CD14-positive monocyte (primary cell): ENCODE measurements around the gene ASCL2. TPM values are rescaled to one million over a fixed set of nuclear protein-coding genes. Genes with fewer than 3 reads are reported as not detected.

Experiments
- DNase-seq, 3 donors: peaks; one replicate each; pipeline ENCODE4 v3.0.0-alpha.2; 2011 to 2022
- H2AFZ ChIP-seq: 2 replicates; pipeline ENCODE4 v1.6.0; 2012; ENCODE audit warnings: mild to moderate bottlenecking, low read depth, low read length, inconsistent platforms; ENCODE audit not compliant: insufficient read depth, poor library complexity, severe bottlenecking
- H3K27ac ChIP-seq, 2 donors: 1 replicate in 1 of 2; 2 replicates in 1 of 2; pipeline ENCODE4 v1.5.1; 2012 to 2013; ENCODE audit warnings: low read length in 2 of 2, control low read depth in 1 of 2, inconsistent platforms in 1 of 2, low read depth in 1 of 2, mild to moderate bottlenecking in 1 of 2
- H3K27me3 ChIP-seq, 2 donors: one replicate each; pipeline versions ENCODE4 v1.6.0 to v1.6.1; 2011 to 2013; ENCODE audit warnings: low read length in 2 of 2; ENCODE audit not compliant: control insufficient read depth in 2 of 2, insufficient read depth in 2 of 2
- H3K36me3 ChIP-seq, 2 donors: replicated peaks in 1 of 2; 1 replicate in 1 of 2; 2 replicates in 1 of 2; pipeline versions ENCODE4 v1.5.1 to v1.6.1; 2012 to 2013; ENCODE audit warnings: low read length in 2 of 2, control low read depth in 1 of 2, inconsistent platforms in 1 of 2, mild to moderate bottlenecking in 1 of 2; ENCODE audit not compliant: insufficient read depth in 2 of 2, control insufficient read depth in 1 of 2
- H3K4me1 ChIP-seq, 2 donors: 1 replicate in 1 of 2; 2 replicates in 1 of 2; pipeline versions ENCODE4 v1.5.1 to v1.6.1; 2012 to 2013; ENCODE audit warnings: low read length in 2 of 2, control low read depth in 1 of 2, inconsistent platforms in 1 of 2, mild to moderate bottlenecking in 1 of 2, moderate library complexity in 1 of 2; ENCODE audit not compliant: insufficient read depth in 2 of 2, control insufficient read depth in 1 of 2
- H3K4me2 ChIP-seq: replicated peaks from 2 replicates; pipeline ENCODE3; 2012; ENCODE audit warnings: low read length, moderate library complexity, mild to moderate bottlenecking; ENCODE audit not compliant: poor library complexity, severe bottlenecking; ENCODE audit errors: extremely low read depth
- H3K4me3 ChIP-seq, 3 experiments: fragments of 200-600 bp in 1 of 3; sonication (generic) in 1 of 3; replicated peaks in 1 of 3; 1 replicate in 2 of 3; 2 replicates in 1 of 3; pipeline ENCODE4 v1.5.1; 2011 to 2013; ENCODE audit warnings: low read length in 3 of 3, mild to moderate bottlenecking in 3 of 3, control low read depth in 2 of 3, low read depth in 2 of 3, inconsistent platforms in 1 of 3, moderate library complexity in 1 of 3
- H3K79me2 ChIP-seq: 2 replicates; pipeline ENCODE4 v1.6.0; 2012; ENCODE audit warnings: mild to moderate bottlenecking, control low read depth, inconsistent platforms, low read length, moderate library complexity; ENCODE audit not compliant: insufficient read depth
- H3K9ac ChIP-seq: 2 replicates; pipeline ENCODE4 v1.6.0; 2017; ENCODE audit warnings: low read length, mild to moderate bottlenecking; ENCODE audit not compliant: insufficient read depth, poor library complexity, severe bottlenecking
- H3K9me3 ChIP-seq, 2 donors: replicated peaks in 1 of 2; 1 replicate in 1 of 2; 2 replicates in 1 of 2; pipeline versions ENCODE4 v1.5.1 to v1.6.1; 2012 to 2013; ENCODE audit warnings: low read length in 2 of 2, control low read depth in 1 of 2; ENCODE audit not compliant: control insufficient read depth in 1 of 2, insufficient read depth in 1 of 2
- H4K20me1 ChIP-seq: 2 replicates; pipeline ENCODE4 v1.6.0; 2012; ENCODE audit warnings: mild to moderate bottlenecking, low read length, control low read depth, moderate library complexity; ENCODE audit not compliant: insufficient read depth
- H3K27ac Mint-ChIP-seq, 7 donors: one replicate each; pipeline ENCODE4 v1.8.0; 2020; ENCODE audit warnings: mild to moderate bottlenecking in 7 of 7, mixed read lengths in 7 of 7, moderate library complexity in 6 of 7, inconsistent platforms in 2 of 7
- H3K27me3 Mint-ChIP-seq, 3 donors: one replicate each; pipeline ENCODE4 v1.8.0; 2021 to 2022; ENCODE audit warnings: low read depth in 3 of 3, mild to moderate bottlenecking in 3 of 3, mixed read lengths in 3 of 3, moderate library complexity in 3 of 3, inconsistent platforms in 1 of 3
- H3K36me3 Mint-ChIP-seq, 2 donors: one replicate each; pipeline ENCODE4 v1.8.0; 2020; ENCODE audit warnings: mixed read lengths in 2 of 2, inconsistent platforms in 1 of 2, mild to moderate bottlenecking in 1 of 2
- H3K4me1 Mint-ChIP-seq: one replicate; pipeline ENCODE4 v1.8.0; 2020; ENCODE audit warnings: mild to moderate bottlenecking, mixed read lengths
- H3K4me3 Mint-ChIP-seq, 2 donors: one replicate each; pipeline ENCODE4 v1.8.0; 2020; ENCODE audit warnings: mild to moderate bottlenecking in 2 of 2, mixed read lengths in 2 of 2, moderate library complexity in 1 of 2
- H3K9me3 Mint-ChIP-seq, 7 donors: one replicate each; pipeline ENCODE4 v1.8.0; 2020 to 2022; ENCODE audit warnings: mixed read lengths in 7 of 7, mild to moderate bottlenecking in 6 of 7, moderate library complexity in 6 of 7, inconsistent platforms in 2 of 7
- WGBS: methylation state at CpG from one replicate; pipeline ENCODE4 v1.1.5; 2013; ENCODE audit warnings: missing lambda C conversion rate; ENCODE audit not compliant: insufficient coverage; 5-methylcytosine and 5-hydroxymethylcytosine counted together
- intact Hi-C, 2 donors: fragments of 100-400 bp; cut with micrococcal nuclease; formaldehyde crosslinking; loops; one replicate each; pipeline versions ENCODE4 v1.15.0 to v1.15.1; 2023
- polyA plus RNA-seq, 3 donors: library from polyadenylated mRNA; depleted of rRNA in 1 of 3; unstranded in 2 of 3; stranded (reverse) in 1 of 3; fragments of 300-500 nt in 2 of 3; fragments of >200 nt in 1 of 3; fragmentation: Illumina TruSeq in 2 of 3; gene quantifications; 1 replicate in 2 of 3; 2 replicates in 1 of 3; pipeline ENCODE4 v1.2.3, GENCODE V29; 2012 to 2021
- TF ChIP-seq, protein P1 (sequence below): fragments of 200-600 bp; IDR thresholded peaks from one replicate; pipeline ENCODE4 v1.8.0; 2022; ENCODE audit warnings: antibody characterized with exemption, mild to moderate bottlenecking

Gene ASCL2
- polyA plus RNA-seq, 3 donors, result 5.7 to 11.4 (median 8.3) TPM

DNA sequence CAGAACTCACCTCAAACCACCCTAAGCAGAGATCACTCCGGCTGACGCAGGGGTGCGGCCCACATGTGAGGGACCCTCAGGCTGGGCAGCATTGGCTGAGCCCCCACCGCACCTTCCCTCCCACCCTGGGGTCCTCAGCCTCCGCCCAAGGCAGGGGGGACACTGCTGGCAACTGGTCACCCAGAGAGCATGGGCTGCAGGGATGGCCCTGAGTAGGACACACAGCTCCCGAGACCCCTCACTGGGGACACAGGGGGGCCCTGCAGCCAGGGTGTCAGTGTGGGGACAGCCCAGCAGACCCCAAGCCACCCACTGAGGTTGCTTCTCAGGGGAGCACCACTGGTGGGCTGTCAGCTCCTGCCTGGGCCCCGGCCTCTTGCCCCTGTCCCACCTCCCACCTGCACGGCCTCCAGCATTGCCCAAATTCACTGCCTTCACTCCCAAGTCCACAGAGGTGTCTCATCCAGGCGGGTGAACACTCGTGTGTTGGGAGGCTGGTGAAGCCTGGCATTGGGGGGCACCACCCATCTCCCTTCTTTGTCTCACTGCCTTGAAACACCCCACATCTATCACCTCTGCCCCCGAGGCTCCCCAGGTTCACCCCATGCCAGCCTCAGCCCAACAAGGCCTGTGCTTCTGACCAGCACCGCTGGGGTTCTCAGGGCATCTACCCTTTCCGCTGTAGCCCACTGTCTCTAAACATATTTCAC, 26.7 kb upstream of the ASCL2 start:
- Histone ChIP-seq H3K27me3 (peaks cover 0 to 2% of the 10 kb centered on the region in 2 donors), H3K9me3 (no peaks in the 10 kb centered on the region), H3K36me3 (peaks cover 29 to 34% of the 10 kb centered on the region in 2 donors), H3K4me3 (no peak overlapping the region), H3K4me1 (peaks cover 32 to 41% of the 10 kb centered on the region in 2 donors), H3K27ac (no peak overlapping the region), H2AFZ (no peak overlapping the region), H3K4me2 (no peak overlapping the region), H3K79me2 (peaks cover 34% of the 10 kb centered on the region), H4K20me1 (peaks cover 56% of the 10 kb centered on the region), H3K9ac (no peak overlapping the region)
- peaks cover 51% of the 10 kb centered on the region for H3K4me1 Mint-ChIP-seq
- TF ChIP-seq, protein P1, sequence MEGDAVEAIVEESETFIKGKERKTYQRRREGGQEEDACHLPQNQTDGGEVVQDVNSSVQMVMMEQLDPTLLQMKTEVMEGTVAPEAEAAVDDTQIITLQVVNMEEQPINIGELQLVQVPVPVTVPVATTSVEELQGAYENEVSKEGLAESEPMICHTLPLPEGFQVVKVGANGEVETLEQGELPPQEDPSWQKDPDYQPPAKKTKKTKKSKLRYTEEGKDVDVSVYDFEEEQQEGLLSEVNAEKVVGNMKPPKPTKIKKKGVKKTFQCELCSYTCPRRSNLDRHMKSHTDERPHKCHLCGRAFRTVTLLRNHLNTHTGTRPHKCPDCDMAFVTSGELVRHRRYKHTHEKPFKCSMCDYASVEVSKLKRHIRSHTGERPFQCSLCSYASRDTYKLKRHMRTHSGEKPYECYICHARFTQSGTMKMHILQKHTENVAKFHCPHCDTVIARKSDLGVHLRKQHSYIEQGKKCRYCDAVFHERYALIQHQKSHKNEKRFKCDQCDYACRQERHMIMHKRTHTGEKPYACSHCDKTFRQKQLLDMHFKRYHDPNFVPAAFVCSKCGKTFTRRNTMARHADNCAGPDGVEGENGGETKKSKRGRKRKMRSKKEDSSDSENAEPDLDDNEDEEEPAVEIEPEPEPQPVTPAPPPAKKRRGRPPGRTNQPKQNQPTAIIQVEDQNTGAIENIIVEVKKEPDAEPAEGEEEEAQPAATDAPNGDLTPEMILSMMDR, result no peak
- H3K27me3 Mint-ChIP-seq, result peaks cover 6 to 11% (median 10%) of the 10 kb centered on the region in 3 donors
- intact Hi-C loops, result loop anchor here in 1 of 2 donors (5.0 kb wide), 1 partner anchor 100 kb away; no protein-coding TSS in a partner anchor
- H3K27ac Mint-ChIP-seq, result peak overlapping the region in 2 of 7 donors; percentile 28 to 42
- no peak for DNase-seq
- peaks cover 0 to 3% (median 0%) of the 10 kb centered on the region in 7 donors for H3K9me3 Mint-ChIP-seq
- WGBS, result 97% methylated on average over 9 of the region's 13 CpGs
- H3K4me3 Mint-ChIP-seq, result no peak overlapping the region
- H3K36me3 Mint-ChIP-seq, result peaks cover 15 to 30% of the 10 kb centered on the region in 2 donors

DNA sequence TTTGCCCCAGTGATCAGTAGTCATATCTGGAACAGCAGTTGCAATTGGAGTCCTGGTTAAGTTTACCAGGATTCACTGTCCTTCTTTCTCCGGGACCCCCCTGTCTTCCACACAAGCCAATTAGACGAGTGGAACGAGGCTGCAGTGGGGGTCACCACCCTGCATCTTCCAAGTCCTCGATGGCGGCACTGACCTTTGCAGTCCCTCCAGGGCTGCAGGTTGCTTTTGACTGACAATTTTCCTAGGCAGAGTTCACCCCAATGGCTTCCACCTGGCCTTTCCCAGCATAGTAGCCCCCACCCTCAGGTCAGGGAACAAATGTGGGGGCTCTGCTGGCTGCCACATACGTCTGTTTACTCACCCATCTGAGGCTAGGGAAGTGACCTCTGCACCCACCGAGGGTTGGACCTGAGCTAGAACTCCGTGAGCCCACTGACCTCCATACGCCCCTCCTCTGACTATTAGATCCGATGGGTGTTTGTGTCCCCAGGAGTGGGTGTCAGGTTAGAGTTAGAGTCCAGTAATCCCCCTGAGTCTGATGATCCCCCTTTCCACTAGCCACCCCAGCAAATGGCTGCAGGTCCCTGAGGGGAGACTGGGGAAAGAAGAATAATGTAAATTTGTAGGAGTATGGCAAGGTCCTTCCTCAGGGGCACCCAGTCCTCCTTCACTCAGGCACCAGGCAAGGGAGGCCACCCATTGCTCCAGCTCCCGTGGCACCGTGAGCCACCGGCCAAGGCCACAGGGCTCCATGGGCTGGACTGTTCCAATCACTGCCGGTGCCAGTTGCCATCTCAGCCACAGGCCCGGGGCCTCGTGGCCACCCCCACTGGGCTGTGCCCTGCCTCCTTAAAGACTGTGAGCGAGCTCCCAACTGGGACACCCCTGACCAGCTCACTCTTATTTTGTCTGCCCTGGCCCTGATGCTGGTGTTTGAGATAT, 25.9 kb upstream of the ASCL2 start:
- TF ChIP-seq, protein P1, result no peak
- peaks cover 15 to 30% of the 10 kb centered on the region in 2 donors for H3K36me3 Mint-ChIP-seq
- Histone ChIP-seq H2AFZ (no peak overlapping the region), H3K4me3 (no peak overlapping the region), H3K4me1 (peaks cover 32 to 36% of the 10 kb centered on the region in 2 donors), H3K9me3 (no peaks in the 10 kb centered on the region), H3K79me2 (peaks cover 25% of the 10 kb centered on the region), H3K27ac (no peak overlapping the region), H3K27me3 (peaks cover 0 to 2% of the 10 kb centered on the region in 2 donors), H3K36me3 (peaks cover 29 to 34% of the 10 kb centered on the region in 2 donors), H3K4me2 (no peak overlapping the region), H3K9ac (no peak overlapping the region), H4K20me1 (peaks cover 56% of the 10 kb centered on the region)
- no peak for DNase-seq
- H3K27ac Mint-ChIP-seq, result peak overlapping the region in 3 of 7 donors; percentile 10 to 42 (median 19)
- intact Hi-C loops, result loop anchor here in 1 of 2 donors (5.0 kb wide), 1 partner anchor 99 kb away; no protein-coding TSS in a partner anchor
- peaks cover 0 to 3% (median 0%) of the 10 kb centered on the region in 7 donors for H3K9me3 Mint-ChIP-seq
- peaks cover 47% of the 10 kb centered on the region for H3K4me1 Mint-ChIP-seq
- 92% methylated on average over 12 of the region's 17 CpGs for WGBS
- no peak overlapping the region for H3K4me3 Mint-ChIP-seq
- H3K27me3 Mint-ChIP-seq, result peaks cover 6 to 11% (median 10%) of the 10 kb centered on the region in 3 donors
